Right atrium auricular region (tissue), 2 donors: Measurements from ENCODE around the gene ZNF563. TPM values are rescaled to one million over a fixed set of nuclear protein-coding genes. Genes with fewer than 3 reads are reported as not detected.
"Not testable (repeated sequence)": the region's sequence is repeated elsewhere in the genome, so short reads cannot be mapped to it uniquely, and the experiment has no call there.

Experiments
- DNase-seq: peaks from one replicate; pipeline ENCODE4 v3.0.0-alpha.2; 2019; ENCODE audit warnings: low spot score
- H3K27ac ChIP-seq, 2 donors: fragments of 200-600 bp; sonication (generic); 1 replicate in 1 of 2; 2 replicates in 1 of 2; pipeline ENCODE4 v1.5.1; 2016 to 2019
- H3K27me3 ChIP-seq, 2 donors: fragments of 200-600 bp; sonication (generic); one replicate each; pipeline versions ENCODE4 v1.5.1 to v1.6.0; 2017 to 2019
- H3K36me3 ChIP-seq: fragments of 200-600 bp; sonication (generic); one replicate; pipeline ENCODE4 v1.5.1; 2016
- H3K4me1 ChIP-seq, 2 donors: fragments of 200-600 bp; sonication (generic); one replicate each; pipeline versions ENCODE4 v1.5.1 to v1.6.0; 2017 to 2019
- H3K4me3 ChIP-seq, 2 donors: fragments of 200-600 bp; sonication (generic); 1 replicate in 1 of 2; 2 replicates in 1 of 2; pipeline ENCODE4 v1.5.1; 2017 to 2019; ENCODE audit warnings: mild to moderate bottlenecking in 1 of 2, moderate library complexity in 1 of 2
- H3K9me3 ChIP-seq, 2 donors: fragments of 200-600 bp; sonication (generic); one replicate each; pipeline ENCODE4 v1.5.1; 2019
- total RNA-seq, 2 donors: library from RNA; depleted of rRNA; stranded (reverse); fragments of >200 nt; gene quantifications; one replicate each; pipeline ENCODE4 v1.1.0, GENCODE V29; 2016
- TF ChIP-seq, protein P1 (sequence below), 2 donors: fragments of 200-600 bp; sonication (generic); IDR thresholded peaks; one replicate each; pipeline ENCODE4 v1.5.1; 2019; ENCODE audit warnings: antibody characterized with exemption in 2 of 2

Gene ZNF563
- total RNA-seq, 2 donors from 2014 or later, result 4.7 to 7.6 TPM

GRCh38 chr19:12364391-12365235 lies 31.2 kb upstream of the ZNF563 start:
- Histone ChIP-seq H3K4me3 (peak overlapping the region; percentile 88 to 93), H3K9me3 (no peaks in the 10 kb centered on the region), H3K27me3 (no peaks in the 10 kb centered on the region), H3K27ac (peak overlapping the region; percentile 90 to 92), H3K4me1 (peaks cover 0 to 11% of the 10 kb centered on the region in 2 donors), H3K36me3 (no peaks in the 10 kb centered on the region)
- DNase-seq, result peak; percentile 60
- TF ChIP-seq, protein P1, sequence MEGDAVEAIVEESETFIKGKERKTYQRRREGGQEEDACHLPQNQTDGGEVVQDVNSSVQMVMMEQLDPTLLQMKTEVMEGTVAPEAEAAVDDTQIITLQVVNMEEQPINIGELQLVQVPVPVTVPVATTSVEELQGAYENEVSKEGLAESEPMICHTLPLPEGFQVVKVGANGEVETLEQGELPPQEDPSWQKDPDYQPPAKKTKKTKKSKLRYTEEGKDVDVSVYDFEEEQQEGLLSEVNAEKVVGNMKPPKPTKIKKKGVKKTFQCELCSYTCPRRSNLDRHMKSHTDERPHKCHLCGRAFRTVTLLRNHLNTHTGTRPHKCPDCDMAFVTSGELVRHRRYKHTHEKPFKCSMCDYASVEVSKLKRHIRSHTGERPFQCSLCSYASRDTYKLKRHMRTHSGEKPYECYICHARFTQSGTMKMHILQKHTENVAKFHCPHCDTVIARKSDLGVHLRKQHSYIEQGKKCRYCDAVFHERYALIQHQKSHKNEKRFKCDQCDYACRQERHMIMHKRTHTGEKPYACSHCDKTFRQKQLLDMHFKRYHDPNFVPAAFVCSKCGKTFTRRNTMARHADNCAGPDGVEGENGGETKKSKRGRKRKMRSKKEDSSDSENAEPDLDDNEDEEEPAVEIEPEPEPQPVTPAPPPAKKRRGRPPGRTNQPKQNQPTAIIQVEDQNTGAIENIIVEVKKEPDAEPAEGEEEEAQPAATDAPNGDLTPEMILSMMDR (IDR thresholded peaks at IDR 0.05), result no peak

GRCh38 chr19:12362236-12362635 lies 28.8 kb upstream of the ZNF563 start:
- H3K36me3 ChIP-seq, H3K9me3 ChIP-seq, H3K27me3 ChIP-seq, H3K4me3 ChIP-seq, DNase-seq, H3K27ac ChIP-seq: not testable (repeated sequence)
- peaks cover 0 to 11% of the 10 kb centered on the region in 2 donors for H3K4me1 ChIP-seq

GRCh38 chr19:12353375-12353774 lies 19.9 kb upstream of the ZNF563 start:
- no peak for DNase-seq
- H3K4me1 ChIP-seq, result no peaks in the 10 kb centered on the region
- TF ChIP-seq, protein P1 (IDR thresholded peaks at IDR 0.05), result no peak
- H3K27me3 ChIP-seq, result no peaks in the 10 kb centered on the region
- H3K9me3 ChIP-seq, result peaks cover 19 to 73% of the 10 kb centered on the region in 2 donors
- peaks cover 34% of the 10 kb centered on the region for H3K36me3 ChIP-seq
- H3K4me3 ChIP-seq, result no peak overlapping the region
- no peak overlapping the region for H3K27ac ChIP-seq

DNA sequence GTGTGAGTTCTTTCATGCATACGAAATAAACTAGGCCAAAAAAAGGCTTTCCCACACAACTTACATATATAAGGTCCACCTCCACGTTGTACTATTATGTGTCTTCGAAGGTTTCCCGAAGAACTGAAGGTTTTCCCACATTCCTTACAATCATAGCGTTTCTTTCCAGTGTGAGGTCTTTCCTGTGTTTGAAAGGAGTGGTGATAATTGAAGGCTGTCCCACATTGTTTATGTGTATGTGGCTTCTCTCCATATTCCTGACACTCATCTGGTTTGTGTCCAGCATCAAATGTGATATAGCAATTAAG lies 17.4 kb upstream of the ZNF563 start:
- TF ChIP-seq, protein P1 (IDR thresholded peaks at IDR 0.05), result no peak
- H3K4me3 ChIP-seq, result no peak overlapping the region
- no peaks in the 10 kb centered on the region for H3K4me1 ChIP-seq
- peaks cover 19 to 91% of the 10 kb centered on the region in 2 donors for H3K9me3 ChIP-seq
- H3K27ac ChIP-seq, result no peak overlapping the region
- H3K36me3 ChIP-seq, result peaks cover 34% of the 10 kb centered on the region
- DNase-seq, result no peak
- H3K27me3 ChIP-seq, result no peaks in the 10 kb centered on the region

- H3K36me3 ChIP-seq, result peaks cover 34% of the 10 kb centered on the region
- DNase-seq, result no peak
- H3K9me3 ChIP-seq, result peaks cover 19 to 94% of the 10 kb centered on the region in 2 donors
Measured at GRCh38 chr19:12350185-12350889, 16.9 kb upstream of the ZNF563 start.

GRCh38 chr19:12346896-12347295 lies 13.5 kb upstream of the ZNF563 start:
- Histone ChIP-seq H3K4me3 (no peak overlapping the region), H3K27ac (no peak overlapping the region), H3K36me3 (peaks cover 30% of the 10 kb centered on the region), H3K27me3 (no peaks in the 10 kb centered on the region), H3K4me1 (no peaks in the 10 kb centered on the region), H3K9me3 (peaks cover 19 to 76% of the 10 kb centered on the region in 2 donors)
- no peak for DNase-seq
- TF ChIP-seq, protein P1 (IDR thresholded peaks at IDR 0.05), result peak in 1 of 2 donors; percentile 16

More at GRCh38 chr19:12350185-12350889, 16.9 kb upstream of the ZNF563 start:
- Histone ChIP-seq H3K4me1 (no peaks in the 10 kb centered on the region), H3K27me3 (no peaks in the 10 kb centered on the region), H3K27ac (no peak overlapping the region), H3K4me3 (no peak overlapping the region)
- TF ChIP-seq, protein P1 (IDR thresholded peaks at IDR 0.05), result no peak
